Activated CD4-positive, alpha-beta memory T cell treated with anti-CD3 and anti-CD28 coated beads, Interleukin-2, amount 10 ng/mL, durations not matched to agents 7 days and 5 days (primary cell): Measurements from ENCODE around the gene TTLL10. TPM values are rescaled to one million over a fixed set of nuclear protein-coding genes. Genes with fewer than 3 reads are reported as not detected.

Experiments
- CTCF ChIA-PET: fragments of 350-600 bp; sonication (Branson Sonifier 250); formaldehyde crosslinking; loops from one replicate; lab custom pipeline; 2021; ENCODE audit warnings: antibody characterized with exemption, inconsistent platforms; lab: Charles Lee
- POLR2A ChIA-PET: fragments of 350-600 bp; sonication (Branson Sonifier 250); formaldehyde crosslinking; loops from one replicate; lab custom pipeline; 2021; ENCODE audit warnings: antibody characterized with exemption; lab: Charles Lee
- DNase-seq: peaks from one replicate; pipeline ENCODE4 v3.0.0-alpha.2; 2020
- H3K27ac Mint-ChIP-seq: one replicate; pipeline ENCODE4 v1.8.0; 2021; ENCODE audit warnings: mild to moderate bottlenecking, mixed read lengths
- H3K27me3 Mint-ChIP-seq: one replicate; pipeline ENCODE4 v1.8.0; 2021; ENCODE audit warnings: mixed read lengths
- H3K36me3 Mint-ChIP-seq: one replicate; pipeline ENCODE4 v1.8.0; 2021; ENCODE audit warnings: low read depth, mixed read lengths
- H3K4me1 Mint-ChIP-seq: one replicate; pipeline ENCODE4 v1.8.0; 2021; ENCODE audit warnings: mixed read lengths
- H3K4me3 Mint-ChIP-seq: one replicate; pipeline ENCODE4 v1.8.0; 2021; ENCODE audit warnings: mild to moderate bottlenecking, mixed read lengths
- H3K9me3 Mint-ChIP-seq: one replicate; pipeline ENCODE4 v1.8.0; 2021; ENCODE audit warnings: mixed read lengths
- total RNA-seq, 2 experiments: library from RNA; stranded (reverse); gene quantifications; one replicate each; pipeline ENCODE4 v1.2.3, GENCODE V29; 2021

The TTLL10 gene
- total RNA-seq, 2 experiments from 2014 or later: not detected

GRCh38 chr1:1155258-1155657 lies 18.4 kb upstream of the TTLL10 start:
- POLR2A ChIA-PET: interaction anchor here (1.0 kb wide), 1 partner anchor 19 kb away, joined by 3 read pairs; no protein-coding TSS in a partner anchor
- Mint-ChIP-seq H3K27ac (no peak overlapping the region), H3K36me3 (peaks cover 17% of the 10 kb centered on the region), H3K27me3 (peaks cover 2% of the 10 kb centered on the region), H3K4me3 (no peak overlapping the region), H3K4me1 (peaks cover 1% of the 10 kb centered on the region), H3K9me3 (peaks cover 18% of the 10 kb centered on the region)
- DNase-seq: no peak
- CTCF ChIA-PET: interaction anchor here (1.3 kb wide), 1 partner anchor 33 kb away, joined by 4 read pairs; no protein-coding TSS in a partner anchor

GRCh38 chr1:1156140-1157032 lies 17.3 kb upstream of the TTLL10 start:
- no peak overlapping the region for H3K27ac Mint-ChIP-seq
- peak overlapping the region; percentile 21 for H3K4me3 Mint-ChIP-seq
- DNase-seq: no peak
- ChIA-PET POLR2A (interaction anchor here (0.8 to 3.4 kb wide), 6 partner anchors 8 to 169 kb away, joined by 3 to 17 read pairs (median 4); partner anchors contain the start of gene TNFRSF18), CTCF (interaction anchor here (0.7 to 1.3 kb wide), 2 partner anchors 34 kb away, joined by 3 to 4 read pairs; no protein-coding TSS in a partner anchor)
- H3K27me3 Mint-ChIP-seq: peaks cover 2% of the 10 kb centered on the region
- peaks cover 17% of the 10 kb centered on the region for H3K36me3 Mint-ChIP-seq
- H3K4me1 Mint-ChIP-seq: peaks cover 1% of the 10 kb centered on the region
- H3K9me3 Mint-ChIP-seq: peaks cover 18% of the 10 kb centered on the region

- H3K4me3 Mint-ChIP-seq: no peak overlapping the region
- peaks cover 2% of the 10 kb centered on the region for H3K27me3 Mint-ChIP-seq
- ChIA-PET POLR2A (interaction anchor here (0.8 to 3.4 kb wide), 10 partner anchors 8 to 168 kb away, joined by 3 to 17 read pairs (median 4); partner anchors contain the start of genes TNFRSF18 and TTLL10), CTCF (interaction anchor here (0.7 kb wide), 1 partner anchor 35 kb away, joined by 3 read pairs; no protein-coding TSS in a partner anchor)
- no peak overlapping the region for H3K27ac Mint-ChIP-seq
- DNase-seq: no peak
- H3K9me3 Mint-ChIP-seq: peaks cover 18% of the 10 kb centered on the region
- peaks cover 1% of the 10 kb centered on the region for H3K4me1 Mint-ChIP-seq
- H3K36me3 Mint-ChIP-seq: peaks cover 17% of the 10 kb centered on the region
Observed at GRCh38 chr1:1157033-1157365, 16.7 kb upstream of the TTLL10 start.

- peak; percentile 73 for DNase-seq
- POLR2A ChIA-PET: interaction anchor here (1.0 to 3.4 kb wide), 13 partner anchors 10 to 168 kb away, joined by 3 to 17 read pairs (median 4); partner anchors contain the start of genes TNFRSF18 and TTLL10
- peak overlapping the region; percentile 69 for H3K4me3 Mint-ChIP-seq
- peaks cover 1% of the 10 kb centered on the region for H3K4me1 Mint-ChIP-seq
- H3K27ac Mint-ChIP-seq: peak overlapping the region; percentile 54
- CTCF ChIA-PET: interaction anchor here (0.7 to 1.1 kb wide), 3 partner anchors 35 to 51 kb away, joined by 3 read pairs; no protein-coding TSS in a partner anchor
- H3K27me3 Mint-ChIP-seq: peaks cover 2% of the 10 kb centered on the region
- peaks cover 14% of the 10 kb centered on the region for H3K9me3 Mint-ChIP-seq
- H3K36me3 Mint-ChIP-seq: peaks cover 13% of the 10 kb centered on the region
Observed at GRCh38 chr1:1157426-1157913, 16.2 kb upstream of the TTLL10 start.

GRCh38 chr1:1157914-1158710 lies 15.6 kb upstream of the TTLL10 start:
- peaks cover 1% of the 10 kb centered on the region for H3K4me1 Mint-ChIP-seq
- POLR2A ChIA-PET: interaction anchor here (1.0 to 3.4 kb wide), 11 partner anchors 10 to 167 kb away, joined by 3 to 17 read pairs (median 4); partner anchors contain the start of gene TTLL10
- H3K36me3 Mint-ChIP-seq: peaks cover 7% of the 10 kb centered on the region
- CTCF ChIA-PET: interaction anchor here (0.6 to 1.1 kb wide), 3 partner anchors 36 to 50 kb away, joined by 3 read pairs; no protein-coding TSS in a partner anchor
- peaks cover 2% of the 10 kb centered on the region for H3K27me3 Mint-ChIP-seq
- DNase-seq: peak; percentile 48
- no peak overlapping the region for H3K27ac Mint-ChIP-seq
- peak overlapping the region; percentile 60 for H3K4me3 Mint-ChIP-seq
- H3K9me3 Mint-ChIP-seq: peaks cover 8% of the 10 kb centered on the region

- Mint-ChIP-seq H3K27ac (no peak overlapping the region), H3K27me3 (peaks cover 1% of the 10 kb centered on the region), H3K4me1 (peaks cover 1% of the 10 kb centered on the region), H3K36me3 (no peaks in the 10 kb centered on the region), H3K9me3 (no peaks in the 10 kb centered on the region), H3K4me3 (no peak overlapping the region)
- ChIA-PET CTCF (no interaction called here), POLR2A (no interaction called here)
- DNase-seq: no peak
Observed at GRCh38 chr1:1160281-1160930, 13.3 kb upstream of the TTLL10 start.

GRCh38 chr1:1161078-1161682 lies 12.5 kb upstream of the TTLL10 start:
- no peak overlapping the region for H3K27ac Mint-ChIP-seq
- no peaks in the 10 kb centered on the region for H3K36me3 Mint-ChIP-seq
- CTCF ChIA-PET: interaction anchor here (0.5 kb wide), 1 partner anchor 159 kb away, joined by 3 read pairs; no protein-coding TSS in a partner anchor
- peaks cover 1% of the 10 kb centered on the region for H3K4me1 Mint-ChIP-seq
- H3K9me3 Mint-ChIP-seq: no peaks in the 10 kb centered on the region
- no peak for DNase-seq
- no peak overlapping the region for H3K4me3 Mint-ChIP-seq
- peaks cover 1% of the 10 kb centered on the region for H3K27me3 Mint-ChIP-seq
- POLR2A ChIA-PET: interaction anchor here (1.2 kb wide), 1 partner anchor 113 kb away, joined by 3 read pairs; no protein-coding TSS in a partner anchor

GRCh38 chr1:1161683-1162079 lies 12.0 kb upstream of the TTLL10 start:
- no peak overlapping the region for H3K27ac Mint-ChIP-seq
- ChIA-PET POLR2A (interaction anchor here (1.2 kb wide), 1 partner anchor 113 kb away, joined by 3 read pairs; no protein-coding TSS in a partner anchor), CTCF (no interaction called here)
- H3K27me3 Mint-ChIP-seq: peaks cover 1% of the 10 kb centered on the region
- no peak overlapping the region for H3K4me3 Mint-ChIP-seq
- H3K4me1 Mint-ChIP-seq: peaks cover 1% of the 10 kb centered on the region
- H3K36me3 Mint-ChIP-seq: no peaks in the 10 kb centered on the region
- no peaks in the 10 kb centered on the region for H3K9me3 Mint-ChIP-seq
- no peak for DNase-seq

- DNase-seq: no peak
- ChIA-PET POLR2A (interaction anchor here (1.0 kb wide), 1 partner anchor 9 kb away, joined by 3 read pairs; no protein-coding TSS in a partner anchor), CTCF (no interaction called here)
- Mint-ChIP-seq H3K36me3 (no peaks in the 10 kb centered on the region), H3K9me3 (no peaks in the 10 kb centered on the region), H3K27me3 (peaks cover 1% of the 10 kb centered on the region), H3K4me3 (no peak overlapping the region), H3K27ac (no peak overlapping the region), H3K4me1 (no peaks in the 10 kb centered on the region)
Observed at GRCh38 chr1:1162597-1163537, 10.8 kb upstream of the TTLL10 start.

GRCh38 chr1:1163538-1164070 lies 10.1 kb upstream of the TTLL10 start:
- Mint-ChIP-seq H3K27me3 (peaks cover 1% of the 10 kb centered on the region), H3K36me3 (no peaks in the 10 kb centered on the region), H3K4me3 (no peak overlapping the region), H3K4me1 (no peaks in the 10 kb centered on the region), H3K27ac (no peak overlapping the region), H3K9me3 (no peaks in the 10 kb centered on the region)
- no peak for DNase-seq
- ChIA-PET POLR2A (no interaction called here), CTCF (no interaction called here)

GRCh38 chr1:1164361-1164700 lies 9.3 kb upstream of the TTLL10 start:
- no peak overlapping the region for H3K27ac Mint-ChIP-seq
- DNase-seq: no peak
- no peaks in the 10 kb centered on the region for H3K4me1 Mint-ChIP-seq
- H3K36me3 Mint-ChIP-seq: no peaks in the 10 kb centered on the region
- no peak overlapping the region for H3K4me3 Mint-ChIP-seq
- H3K9me3 Mint-ChIP-seq: no peaks in the 10 kb centered on the region
- POLR2A ChIA-PET: interaction anchor here (1.0 kb wide), 1 partner anchor 8 kb away, joined by 3 read pairs; no protein-coding TSS in a partner anchor
- CTCF ChIA-PET: no interaction called here
- H3K27me3 Mint-ChIP-seq: peaks cover 1% of the 10 kb centered on the region
